Stomach (tissue), 19 donors: ENCODE data around the gene PLXNA2. TPM values are rescaled to one million over a fixed set of nuclear protein-coding genes. Genes with fewer than 3 reads are reported as not detected.
A peak's percentile ranks its signal among the peaks of the same experiment; 100 is the strongest.

ENCODE experiments used
- DNase-seq, 2 donors: peaks; one replicate each; pipeline versions ENCODE4 v3.0.0 to v3.0.0-alpha.2; 2013 to 2019
- H3K27ac ChIP-seq, 5 donors: fragments of 200-600 bp in 4 of 5; sonication (generic) in 4 of 5; one replicate each; pipeline ENCODE4 v1.5.1; 2013 to 2019; ENCODE audit warnings: mild to moderate bottlenecking in 1 of 5, moderate library complexity in 1 of 5
- H3K27me3 ChIP-seq, 3 donors: fragments of 200-600 bp; sonication (generic); one replicate each; pipeline ENCODE4 v1.5.1; 2017 to 2019; ENCODE audit warnings: mixed run types in 1 of 3
- H3K36me3 ChIP-seq, 4 donors: fragments of 200-600 bp; sonication (generic); 1 replicate in 3 of 4; 2 replicates in 1 of 4; pipeline ENCODE4 v1.5.1; 2016 to 2019
- H3K4me1 ChIP-seq, 4 donors: fragments of 200-600 bp; sonication (generic); one replicate each; pipeline ENCODE4 v1.5.1; 2016 to 2019
- H3K4me3 ChIP-seq, 4 donors: fragments of 200-600 bp; sonication (generic) in 3 of 4; one replicate each; pipeline ENCODE4 v1.5.1; 2016 to 2019; ENCODE audit warnings: mild to moderate bottlenecking in 1 of 4
- H3K9me3 ChIP-seq, 4 donors: fragments of 200-600 bp; sonication (generic); one replicate each; pipeline ENCODE4 v1.5.1; 2016 to 2019
- CTCF ChIP-seq, 7 experiments: fragments of 450-650 bp in 4 of 7; fragments of 200-600 bp in 3 of 7; sonication (generic) in 3 of 7; IDR thresholded peaks; one replicate each; pipeline ENCODE4 v1.5.1; 2016 to 2019; ENCODE audit warnings: antibody characterized with exemption in 7 of 7, control low read depth in 2 of 7, mild to moderate bottlenecking in 1 of 7
- EP300 ChIP-seq: sonication (generic); formaldehyde crosslinking; IDR thresholded peaks from one replicate; pipeline ENCODE4 v1.6.1; 2017; ENCODE audit warnings: antibody characterized with exemption
- POLR2A ChIP-seq, 4 donors: fragments of 450-650 bp; IDR thresholded peaks; one replicate each; pipeline ENCODE4 v1.6.1; 2016; ENCODE audit warnings: antibody characterized with exemption in 4 of 4, control low read depth in 2 of 4, mild to moderate bottlenecking in 1 of 4, moderate library complexity in 1 of 4
- POLR2AphosphoS5 ChIP-seq, 3 donors: sonication (generic); formaldehyde crosslinking; IDR thresholded peaks; one replicate each; pipeline ENCODE4 v1.6.1; 2016; ENCODE audit warnings: antibody characterized with exemption in 3 of 3
- WGBS, 5 donors: extraction: QIAGEN DNeasy Blood & Tissue Kit in 3 of 5; methylation state at CpG; one replicate each; pipeline versions ENCODE4 v1.1.5 to v1.1.7; 2013 to 2018; 5-methylcytosine and 5-hydroxymethylcytosine counted together
- intact Hi-C: fragments of 100-400 bp; cut with DNase I; formaldehyde crosslinking; loops from one replicate; pipeline ENCODE4 v1.15.1; 2023; ENCODE audit warnings: low total_unique reads
- long read RNA-seq, 10 donors: transcript quantifications; one replicate each; lab custom pipeline, GENCODE V29; 2026
- polyA plus RNA-seq, 3 donors: library from polyadenylated mRNA; stranded (reverse); fragments of 200-250 nt; gene quantifications; one replicate each; pipeline ENCODE4 v1.2.3, GENCODE V29; 2013
- total RNA-seq, 5 donors: library from RNA; depleted of rRNA; stranded (reverse); fragments of >200 nt; gene quantifications; one replicate each; pipeline versions ENCODE4 v1.1.0 to v1.2.3, GENCODE V29; 2014 to 2016
- donor health status: healthy with polysubstance abuse.
- donor health status: Bipolar disorder and iron deficiency.
- donor health status: healthy.

The PLXNA2 gene, protein sequence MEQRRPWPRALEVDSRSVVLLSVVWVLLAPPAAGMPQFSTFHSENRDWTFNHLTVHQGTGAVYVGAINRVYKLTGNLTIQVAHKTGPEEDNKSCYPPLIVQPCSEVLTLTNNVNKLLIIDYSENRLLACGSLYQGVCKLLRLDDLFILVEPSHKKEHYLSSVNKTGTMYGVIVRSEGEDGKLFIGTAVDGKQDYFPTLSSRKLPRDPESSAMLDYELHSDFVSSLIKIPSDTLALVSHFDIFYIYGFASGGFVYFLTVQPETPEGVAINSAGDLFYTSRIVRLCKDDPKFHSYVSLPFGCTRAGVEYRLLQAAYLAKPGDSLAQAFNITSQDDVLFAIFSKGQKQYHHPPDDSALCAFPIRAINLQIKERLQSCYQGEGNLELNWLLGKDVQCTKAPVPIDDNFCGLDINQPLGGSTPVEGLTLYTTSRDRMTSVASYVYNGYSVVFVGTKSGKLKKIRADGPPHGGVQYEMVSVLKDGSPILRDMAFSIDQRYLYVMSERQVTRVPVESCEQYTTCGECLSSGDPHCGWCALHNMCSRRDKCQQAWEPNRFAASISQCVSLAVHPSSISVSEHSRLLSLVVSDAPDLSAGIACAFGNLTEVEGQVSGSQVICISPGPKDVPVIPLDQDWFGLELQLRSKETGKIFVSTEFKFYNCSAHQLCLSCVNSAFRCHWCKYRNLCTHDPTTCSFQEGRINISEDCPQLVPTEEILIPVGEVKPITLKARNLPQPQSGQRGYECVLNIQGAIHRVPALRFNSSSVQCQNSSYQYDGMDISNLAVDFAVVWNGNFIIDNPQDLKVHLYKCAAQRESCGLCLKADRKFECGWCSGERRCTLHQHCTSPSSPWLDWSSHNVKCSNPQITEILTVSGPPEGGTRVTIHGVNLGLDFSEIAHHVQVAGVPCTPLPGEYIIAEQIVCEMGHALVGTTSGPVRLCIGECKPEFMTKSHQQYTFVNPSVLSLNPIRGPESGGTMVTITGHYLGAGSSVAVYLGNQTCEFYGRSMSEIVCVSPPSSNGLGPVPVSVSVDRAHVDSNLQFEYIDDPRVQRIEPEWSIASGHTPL (N-terminal part only)
- 100 to 1,000 TPM in 1 of 5 donors, 10 to 100 TPM in 4; 21.0 to 185 (median 39.7) TPM for total RNA-seq
- polyA plus RNA-seq = 10 to 100 TPM in 1 of 3 donors, 1 to 10 TPM in 2; 2.7 to 13.9 (median 4.0) TPM
- long read RNA-seq, donor 1, partial matches to known transcripts = 7 of 7 reads
- long read RNA-seq, donor 1, other reads (novel, unspliced or antisense) = 0 of 7 reads
- long read RNA-seq, donor 2, full-length matches to known transcripts = 2 of 2 reads
- long read RNA-seq, donor 2, partial matches to known transcripts = 0 of 2 reads
- long read RNA-seq, donor 2, other reads (novel, unspliced or antisense) = 0 of 2 reads
- long read RNA-seq, donor 3 = 0 reads
- long read RNA-seq, donor 4 = 0 reads
- long read RNA-seq, donor 5, partial matches to known transcripts = 10 of 11 reads
- long read RNA-seq, donor 5, other reads (novel, unspliced or antisense) = 0 of 11 reads
- long read RNA-seq, donor 6 = 0 reads
- long read RNA-seq, donor 7, partial matches to known transcripts = 11 of 12 reads
- long read RNA-seq, donor 7, other reads (novel, unspliced or antisense) = 0 of 12 reads
- long read RNA-seq, donor 8, full-length matches to known transcripts = 3 of 3 reads
- long read RNA-seq, donor 8, partial matches to known transcripts = 0 of 3 reads
- long read RNA-seq, donor 8, other reads (novel, unspliced or antisense) = 0 of 3 reads
- long read RNA-seq, donor 9, partial matches to known transcripts = 0 of 1 reads
- long read RNA-seq, donor 9, other reads (novel, unspliced or antisense) = 0 of 1 reads
- long read RNA-seq, donor 10, partial matches to known transcripts = 0 of 1 reads
- long read RNA-seq, donor 10, other reads (novel, unspliced or antisense) = 0 of 1 reads

GRCh38 chr1:208243967-208244916, at the start of gene PLXNA2:
Gene PLXNA2, minus strand, starts transcription at chr1:208244384. Its CDS starts 26,462 bp downstream, at chr1:208217922.
- TF ChIP-seq EP300 (no peak), CTCF (IDR thresholded peaks at IDR 0.05) (no peak), POLR2A (IDR thresholded peaks at IDR 0.05) (peak in 1 of 4 donors; percentile 4), POLR2AphosphoS5 (IDR thresholded peaks at IDR 0.05) (peak; percentile 10 to 55 (median 48))
- DNase-seq = peak; percentile 93 to 94
- H3K4me1 ChIP-seq = peaks cover 49 to 68% (median 61%) of the 10 kb centered on the region in 4 donors
- intact Hi-C loops = loop anchor here (10.0 kb wide), 1 partner anchor 109 kb away; no protein-coding TSS in a partner anchor
- H3K27ac ChIP-seq = peak within 1 kb of the TSS; percentile 91 to 97 (median 92)
- no peaks in the 10 kb centered on the region for H3K9me3 ChIP-seq
- no peaks in the 10 kb centered on the region for H3K36me3 ChIP-seq
- H3K4me3 ChIP-seq = peak within 1 kb of the TSS; percentile 78 to 90 (median 86)
- WGBS, 5 donors = 0 to 1% (median 0%) methylated on average over 46 to 78 of the region's 78 CpGs
- H3K27me3 ChIP-seq = peaks cover 0 to 19% (median 0%) of the 10 kb centered on the region in 3 donors

GRCh38 chr1:208292908-208293307, 48.7 kb upstream of the PLXNA2 start:
- peaks cover 0 to under 1% (median 0%) of the 10 kb centered on the region in 4 donors for H3K4me1 ChIP-seq
- H3K4me3 ChIP-seq = no peak overlapping the region
- H3K9me3 ChIP-seq = no peaks in the 10 kb centered on the region
- intact Hi-C loops = no loop called here
- TF ChIP-seq POLR2A (IDR thresholded peaks at IDR 0.05) (no peak), EP300 (no peak), CTCF (IDR thresholded peaks at IDR 0.05) (no peak), POLR2AphosphoS5 (IDR thresholded peaks at IDR 0.05) (no peak)
- H3K36me3 ChIP-seq = no peaks in the 10 kb centered on the region
- H3K27ac ChIP-seq = no peak overlapping the region
- no peak for DNase-seq
- no peaks in the 10 kb centered on the region for H3K27me3 ChIP-seq
- WGBS, 5 donors = 28 to 46% (median 45%) methylated on average over 2 of the region's 2 CpGs

DNA sequence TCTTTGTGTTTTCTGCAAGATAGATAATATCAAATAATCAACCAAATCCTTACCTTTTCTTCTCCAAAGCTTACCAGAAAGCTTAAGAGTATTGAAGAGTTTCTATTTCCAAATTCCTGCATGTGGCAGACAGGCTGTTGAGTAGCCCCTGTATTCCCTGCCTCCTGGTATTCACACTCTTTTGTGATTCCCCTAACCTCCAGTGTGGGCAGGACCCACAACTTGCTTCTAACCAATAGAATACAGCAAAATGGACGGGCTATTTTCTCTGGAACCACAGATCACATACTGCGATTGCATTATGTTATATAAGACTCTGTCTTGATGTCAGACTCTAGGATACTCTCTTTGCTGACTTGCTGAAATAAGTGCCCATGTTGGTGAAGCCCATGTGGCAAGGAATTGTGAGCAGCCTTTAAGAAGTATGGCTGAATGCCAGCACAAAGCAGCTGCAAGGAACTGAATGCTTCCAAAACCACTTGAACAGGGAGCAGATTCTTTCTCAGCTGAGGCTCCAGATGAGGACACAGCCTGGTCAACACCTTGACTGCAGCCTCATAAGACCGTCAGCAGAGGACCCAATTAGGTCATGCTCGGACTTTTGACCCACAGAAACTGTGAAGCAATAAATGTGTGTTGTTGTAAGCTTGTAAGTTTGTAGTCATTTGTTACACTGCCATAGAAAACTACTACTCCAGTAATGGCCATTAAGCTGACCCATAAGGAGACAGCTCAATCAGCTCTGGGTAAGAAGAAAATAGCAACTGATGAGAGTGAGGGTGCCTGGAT, 47.9 kb upstream of the PLXNA2 start:
- no peaks in the 10 kb centered on the region for H3K36me3 ChIP-seq
- WGBS, 5 donors = 72 to 82% (median 75%) methylated on average over 4 of the region's 4 CpGs
- no peak for DNase-seq
- H3K27ac ChIP-seq = no peak overlapping the region
- TF ChIP-seq POLR2AphosphoS5 (IDR thresholded peaks at IDR 0.05) = no peak
- no peak for TF ChIP-seq POLR2A (IDR thresholded peaks at IDR 0.05)
- TF ChIP-seq EP300 = no peak
- no peak for TF ChIP-seq CTCF (IDR thresholded peaks at IDR 0.05)
- no peak overlapping the region for H3K4me3 ChIP-seq
- H3K4me1 ChIP-seq = no peaks in the 10 kb centered on the region
- no peaks in the 10 kb centered on the region for H3K9me3 ChIP-seq
- H3K27me3 ChIP-seq = no peaks in the 10 kb centered on the region
- intact Hi-C loops = no loop called here
